SU-DHL-6 (cell line): ENCODE results near the gene KRTAP10-4.

ENCODE experiments used
- EZH2phosphoT487 ChIP-seq: fragments of 200-600 bp; sonication (generic), shearing (Covaris generic); conservative IDR thresholded peaks from 2 replicates; pipeline ENCODE4 v1.6.1; 2018; ENCODE audit warnings: mild to moderate bottlenecking, antibody characterized with exemption, low read length, moderate library complexity, mixed read lengths
- TF ChIP-seq, protein P1 (sequence below): fragments of 200-600 bp; sonication (generic); IDR thresholded peaks from one replicate; pipeline ENCODE4 v1.5.1; 2017; ENCODE audit warnings: antibody characterized with exemption, mild to moderate bottlenecking, low read length, moderate library complexity; ENCODE audit not compliant: insufficient read depth, poor library complexity, severe bottlenecking

DNA sequence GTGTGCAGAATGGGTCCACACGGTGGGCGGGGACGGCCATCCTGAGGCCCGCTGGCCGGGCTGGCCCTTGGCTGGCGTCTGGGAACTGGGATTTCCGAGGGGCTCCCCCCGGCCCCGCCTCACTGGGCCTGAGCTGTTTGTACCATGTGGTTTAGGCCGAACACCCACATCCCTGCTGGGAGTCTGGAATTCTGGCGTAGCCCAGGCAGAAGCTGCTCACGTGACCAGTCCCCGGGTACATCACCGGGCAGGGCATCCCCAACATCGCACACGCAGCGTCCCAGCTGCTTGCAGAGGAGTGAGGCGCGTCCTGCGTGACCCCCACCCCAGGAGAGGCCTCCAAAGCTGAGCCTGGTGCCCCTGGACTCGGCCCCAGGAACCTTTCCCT is 28.9 kb downstream of the KRTAP10-4 start:
- TF ChIP-seq, protein P1, sequence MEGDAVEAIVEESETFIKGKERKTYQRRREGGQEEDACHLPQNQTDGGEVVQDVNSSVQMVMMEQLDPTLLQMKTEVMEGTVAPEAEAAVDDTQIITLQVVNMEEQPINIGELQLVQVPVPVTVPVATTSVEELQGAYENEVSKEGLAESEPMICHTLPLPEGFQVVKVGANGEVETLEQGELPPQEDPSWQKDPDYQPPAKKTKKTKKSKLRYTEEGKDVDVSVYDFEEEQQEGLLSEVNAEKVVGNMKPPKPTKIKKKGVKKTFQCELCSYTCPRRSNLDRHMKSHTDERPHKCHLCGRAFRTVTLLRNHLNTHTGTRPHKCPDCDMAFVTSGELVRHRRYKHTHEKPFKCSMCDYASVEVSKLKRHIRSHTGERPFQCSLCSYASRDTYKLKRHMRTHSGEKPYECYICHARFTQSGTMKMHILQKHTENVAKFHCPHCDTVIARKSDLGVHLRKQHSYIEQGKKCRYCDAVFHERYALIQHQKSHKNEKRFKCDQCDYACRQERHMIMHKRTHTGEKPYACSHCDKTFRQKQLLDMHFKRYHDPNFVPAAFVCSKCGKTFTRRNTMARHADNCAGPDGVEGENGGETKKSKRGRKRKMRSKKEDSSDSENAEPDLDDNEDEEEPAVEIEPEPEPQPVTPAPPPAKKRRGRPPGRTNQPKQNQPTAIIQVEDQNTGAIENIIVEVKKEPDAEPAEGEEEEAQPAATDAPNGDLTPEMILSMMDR = no peak
- no peak for TF ChIP-seq EZH2phosphoT487
